GM18511 (cell line): Measurements from ENCODE around the gene PUS1.

ENCODE experiments used
- ATAC-seq: cut with Tn5 transposase; IDR thresholded peaks from one replicate; pipeline ENCODE4 v1.9.1; 2021; ENCODE audit warnings: mild to moderate bottlenecking, moderate library complexity; ENCODE audit not compliant: unreplicated experiment

The PUS1 gene

GRCh38 chr12:131915823-131916222 lies 13.3 kb upstream of the PUS1 start:
- no peak for ATAC-seq

- no peak for ATAC-seq
These were observed 12.6 kb upstream of the PUS1 start for GRCh38 chr12:131916306-131917138.

- no peak for ATAC-seq
These were observed 11.9 kb upstream of the PUS1 start for GRCh38 chr12:131917139-131917710.

GRCh38 chr12:131917711-131918306 lies 11.3 kb upstream of the PUS1 start:
- no peak for ATAC-seq

- ATAC-seq: no peak
These were observed 10.6 kb upstream of the PUS1 start for GRCh38 chr12:131918311-131919050.

GRCh38 chr12:131919051-131919347 lies 10.1 kb upstream of the PUS1 start:
- ATAC-seq: no peak

GRCh38 chr12:131919366-131920156 lies 9.5 kb upstream of the PUS1 start:
- ATAC-seq: no peak

- ATAC-seq: no peak
These were observed 8.9 kb upstream of the PUS1 start for GRCh38 chr12:131920157-131920508.

GRCh38 chr12:131920902-131921840 lies 7.9 kb upstream of the PUS1 start:
- ATAC-seq: no peak

GRCh38 chr12:131921866-131922769 lies 7.0 kb upstream of the PUS1 start:
- ATAC-seq: no peak

- no peak for ATAC-seq
These were observed 6.3 kb upstream of the PUS1 start for GRCh38 chr12:131922772-131923171.

- ATAC-seq: peak; percentile 84
These were observed 5.8 kb upstream of the PUS1 start for GRCh38 chr12:131923260-131923659.

- no peak for ATAC-seq
These were observed 1.7 kb upstream of the PUS1 start for GRCh38 chr12:131927110-131928079.

- peak; percentile 16 for ATAC-seq
These were observed 881 bp upstream of the PUS1 start for GRCh38 chr12:131928080-131928710.

GRCh38 chr12:131929581-131930456 lies 743 bp downstream of the PUS1 start:
- ATAC-seq: peak; percentile 26

GRCh38 chr12:131930510-131930909 lies 1.4 kb downstream of the PUS1 start:
- ATAC-seq: no peak
